Body of pancreas (tissue), 4 donors: ENCODE results near the gene M6PR.

Experiments
- POLR2A ChIP-seq, 3 donors: fragments of 450-650 bp; IDR thresholded peaks; one replicate each; pipeline ENCODE4 v1.6.1; 2016; ENCODE audit warnings: antibody characterized with exemption in 3 of 3, mild to moderate bottlenecking in 2 of 3
- TF ChIP-seq, protein P1 (sequence below), 7 experiments: fragments of 450-650 bp in 4 of 7; fragments of 200-600 bp in 3 of 7; sonication (generic) in 3 of 7; IDR thresholded peaks; one replicate each; pipeline ENCODE4 v1.5.1; 2016 to 2019; ENCODE audit warnings: antibody characterized with exemption in 7 of 7

- TF ChIP-seq, protein P1, sequence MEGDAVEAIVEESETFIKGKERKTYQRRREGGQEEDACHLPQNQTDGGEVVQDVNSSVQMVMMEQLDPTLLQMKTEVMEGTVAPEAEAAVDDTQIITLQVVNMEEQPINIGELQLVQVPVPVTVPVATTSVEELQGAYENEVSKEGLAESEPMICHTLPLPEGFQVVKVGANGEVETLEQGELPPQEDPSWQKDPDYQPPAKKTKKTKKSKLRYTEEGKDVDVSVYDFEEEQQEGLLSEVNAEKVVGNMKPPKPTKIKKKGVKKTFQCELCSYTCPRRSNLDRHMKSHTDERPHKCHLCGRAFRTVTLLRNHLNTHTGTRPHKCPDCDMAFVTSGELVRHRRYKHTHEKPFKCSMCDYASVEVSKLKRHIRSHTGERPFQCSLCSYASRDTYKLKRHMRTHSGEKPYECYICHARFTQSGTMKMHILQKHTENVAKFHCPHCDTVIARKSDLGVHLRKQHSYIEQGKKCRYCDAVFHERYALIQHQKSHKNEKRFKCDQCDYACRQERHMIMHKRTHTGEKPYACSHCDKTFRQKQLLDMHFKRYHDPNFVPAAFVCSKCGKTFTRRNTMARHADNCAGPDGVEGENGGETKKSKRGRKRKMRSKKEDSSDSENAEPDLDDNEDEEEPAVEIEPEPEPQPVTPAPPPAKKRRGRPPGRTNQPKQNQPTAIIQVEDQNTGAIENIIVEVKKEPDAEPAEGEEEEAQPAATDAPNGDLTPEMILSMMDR (IDR thresholded peaks at IDR 0.05), result no peak
- no peak for TF ChIP-seq POLR2A (IDR thresholded peaks at IDR 0.05)
Measured at GRCh38 chr12:8904665-8905064, 44.8 kb downstream of the M6PR start.
